ENCODE results near the gene ARIH2. TPM values are rescaled to one million over a fixed set of nuclear protein-coding genes. Genes with fewer than 3 reads are reported as not detected.

ARIH2 gene
- total RNA-seq, 1 experiment from 2014 or later, result 76.8 TPM

DNA sequence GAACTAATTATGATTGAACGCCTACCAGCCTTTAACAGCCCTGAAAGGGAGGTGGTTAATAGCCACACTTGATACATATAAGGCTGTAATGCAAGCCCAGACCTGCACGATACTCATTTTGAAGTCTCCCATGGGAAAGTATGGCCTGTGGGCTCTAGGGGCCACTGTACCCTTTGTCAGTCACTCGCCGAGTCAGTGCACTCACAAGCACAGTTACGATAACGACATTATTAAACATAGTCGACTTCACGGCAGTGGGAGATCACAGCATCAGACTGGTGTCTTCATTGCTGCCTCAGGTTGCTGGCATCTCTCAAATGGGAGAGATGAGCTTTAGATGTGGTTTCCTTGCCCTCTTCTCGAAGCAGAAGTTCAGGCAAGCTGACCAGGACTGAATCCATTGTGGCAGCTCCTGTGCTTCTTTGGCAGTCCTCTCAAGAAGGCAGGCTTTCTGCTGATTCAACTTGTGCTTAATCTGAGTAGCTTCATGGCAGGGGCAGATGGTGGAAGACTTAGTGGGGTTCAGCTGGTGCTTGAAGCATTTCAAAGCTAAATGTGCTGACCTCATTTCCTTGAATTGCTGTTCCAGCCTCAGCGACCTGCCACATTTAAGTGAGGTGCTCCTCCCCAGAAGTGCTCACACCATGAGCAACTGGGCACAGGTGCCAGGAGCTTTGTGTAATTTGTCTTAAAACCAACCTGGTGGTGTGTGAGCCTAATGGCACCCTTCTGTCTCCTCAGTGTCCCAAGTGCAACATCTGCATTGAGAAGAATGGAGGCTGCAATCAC is 55.6 kb downstream of the ARIH2 start:
- no peaks in the 10 kb centered on the region for H3K27me3 ChIP-seq (replicated peaks; ENCODE audit: insufficient read depth, low read depth, low read length, poor library complexity)
- no peak for TF ChIP-seq EZH2 (IDR thresholded peaks at IDR 0.05; ENCODE audit: borderline replicate concordance, low read depth, low read length, poor library complexity, severe bottlenecking)
- TF ChIP-seq, protein P1, sequence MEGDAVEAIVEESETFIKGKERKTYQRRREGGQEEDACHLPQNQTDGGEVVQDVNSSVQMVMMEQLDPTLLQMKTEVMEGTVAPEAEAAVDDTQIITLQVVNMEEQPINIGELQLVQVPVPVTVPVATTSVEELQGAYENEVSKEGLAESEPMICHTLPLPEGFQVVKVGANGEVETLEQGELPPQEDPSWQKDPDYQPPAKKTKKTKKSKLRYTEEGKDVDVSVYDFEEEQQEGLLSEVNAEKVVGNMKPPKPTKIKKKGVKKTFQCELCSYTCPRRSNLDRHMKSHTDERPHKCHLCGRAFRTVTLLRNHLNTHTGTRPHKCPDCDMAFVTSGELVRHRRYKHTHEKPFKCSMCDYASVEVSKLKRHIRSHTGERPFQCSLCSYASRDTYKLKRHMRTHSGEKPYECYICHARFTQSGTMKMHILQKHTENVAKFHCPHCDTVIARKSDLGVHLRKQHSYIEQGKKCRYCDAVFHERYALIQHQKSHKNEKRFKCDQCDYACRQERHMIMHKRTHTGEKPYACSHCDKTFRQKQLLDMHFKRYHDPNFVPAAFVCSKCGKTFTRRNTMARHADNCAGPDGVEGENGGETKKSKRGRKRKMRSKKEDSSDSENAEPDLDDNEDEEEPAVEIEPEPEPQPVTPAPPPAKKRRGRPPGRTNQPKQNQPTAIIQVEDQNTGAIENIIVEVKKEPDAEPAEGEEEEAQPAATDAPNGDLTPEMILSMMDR (conservative IDR thresholded peaks at IDR 0.05; ENCODE audit: low read depth, low read length), result no peak
- no peaks in the 10 kb centered on the region for H3K9me3 ChIP-seq (ENCODE audit: low read depth, low read length, poor library complexity, severe bottlenecking)
- no peak overlapping the region for H3K27ac ChIP-seq (ENCODE audit: low read depth, low read length, poor library complexity, severe bottlenecking)
- ChIA-PET POLR2A (ENCODE audit: low non-redundant PET) (no interaction called here), CTCF (no interaction called here)
- DNase-seq (ENCODE audit: low spot score), result no peak
- no TSS peak for BruUV-seq (replicated peaks)
- no peaks in the 10 kb centered on the region for H3K4me1 ChIP-seq (ENCODE audit: insufficient read depth, low read length, poor library complexity, severe bottlenecking)
- H3K4me3 ChIP-seq (ENCODE audit: low read depth, low read length, poor library complexity, severe bottlenecking), result no peak overlapping the region
- intact Hi-C loops (cut with micrococcal nuclease; ENCODE audit: unreplicated experiment), result no loop called here
- peaks cover 11% of the 10 kb centered on the region for H3K36me3 ChIP-seq (ENCODE audit: insufficient read depth, low read length, poor library complexity, severe bottlenecking)

DNA sequence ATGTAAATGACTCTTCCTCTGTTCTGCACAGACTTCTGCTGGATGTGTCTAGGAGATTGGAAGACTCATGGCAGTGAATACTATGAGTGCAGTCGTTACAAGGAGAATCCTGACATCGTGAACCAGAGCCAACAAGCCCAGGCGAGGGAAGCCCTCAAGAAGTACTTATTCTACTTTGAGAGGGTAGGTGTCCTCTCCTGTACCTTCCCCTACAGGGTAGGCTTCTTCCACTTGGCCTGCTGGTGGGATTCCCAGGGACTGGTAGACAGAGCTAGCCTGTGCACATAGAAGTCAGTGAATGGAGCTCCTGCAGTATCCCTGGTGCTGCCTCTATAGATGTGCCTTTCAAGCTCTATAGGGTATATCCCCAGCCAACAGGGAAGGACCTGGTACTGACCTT is 60.8 kb downstream of the ARIH2 start:
- ChIA-PET CTCF (no interaction called here), POLR2A (ENCODE audit: low non-redundant PET) (no interaction called here)
- no peaks in the 10 kb centered on the region for H3K27me3 ChIP-seq (replicated peaks; ENCODE audit: insufficient read depth, low read depth, low read length, poor library complexity)
- no peak overlapping the region for H3K27ac ChIP-seq (ENCODE audit: low read depth, low read length, poor library complexity, severe bottlenecking)
- no peaks in the 10 kb centered on the region for H3K9me3 ChIP-seq (ENCODE audit: low read depth, low read length, poor library complexity, severe bottlenecking)
- DNase-seq (ENCODE audit: low spot score), result no peak
- peaks cover 5% of the 10 kb centered on the region for H3K36me3 ChIP-seq (ENCODE audit: insufficient read depth, low read length, poor library complexity, severe bottlenecking)
- no peaks in the 10 kb centered on the region for H3K4me1 ChIP-seq (ENCODE audit: insufficient read depth, low read length, poor library complexity, severe bottlenecking)
- TF ChIP-seq, protein P1 (conservative IDR thresholded peaks at IDR 0.05; ENCODE audit: low read depth, low read length), result no peak
- TF ChIP-seq EZH2 (IDR thresholded peaks at IDR 0.05; ENCODE audit: borderline replicate concordance, low read depth, low read length, poor library complexity, severe bottlenecking), result no peak
- H3K4me3 ChIP-seq (ENCODE audit: low read depth, low read length, poor library complexity, severe bottlenecking), result no peak overlapping the region
- intact Hi-C loops (cut with micrococcal nuclease; ENCODE audit: unreplicated experiment), result no loop called here
- BruUV-seq (replicated peaks), result no TSS peak

DNA sequence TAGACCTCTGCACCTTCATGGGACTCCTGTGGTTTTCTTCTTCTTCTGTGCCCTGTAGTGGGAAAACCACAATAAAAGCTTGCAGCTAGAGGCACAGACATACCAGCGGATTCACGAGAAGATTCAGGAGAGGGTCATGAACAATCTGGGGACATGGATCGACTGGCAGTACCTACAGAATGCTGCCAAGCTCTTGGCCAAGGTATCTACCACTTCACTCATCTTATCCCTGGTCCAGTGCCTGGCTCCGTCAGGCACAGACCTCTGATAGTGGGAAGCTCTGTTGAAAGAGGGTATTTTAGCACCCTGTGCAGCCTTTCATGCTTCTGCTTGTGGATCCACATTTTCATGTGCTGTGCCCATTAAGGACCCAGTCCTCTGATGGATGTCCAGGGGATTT is 61.7 kb downstream of the ARIH2 start:
- no peak overlapping the region for H3K4me3 ChIP-seq (ENCODE audit: low read depth, low read length, poor library complexity, severe bottlenecking)
- BruUV-seq (replicated peaks), result no TSS peak
- H3K27ac ChIP-seq (ENCODE audit: low read depth, low read length, poor library complexity, severe bottlenecking), result no peak overlapping the region
- intact Hi-C loops (cut with micrococcal nuclease; ENCODE audit: unreplicated experiment), result no loop called here
- CTCF ChIA-PET, result no interaction called here
- TF ChIP-seq EZH2 (IDR thresholded peaks at IDR 0.05; ENCODE audit: borderline replicate concordance, low read depth, low read length, poor library complexity, severe bottlenecking), result no peak
- TF ChIP-seq, protein P1 (conservative IDR thresholded peaks at IDR 0.05; ENCODE audit: low read depth, low read length), result no peak
- H3K9me3 ChIP-seq (ENCODE audit: low read depth, low read length, poor library complexity, severe bottlenecking), result no peaks in the 10 kb centered on the region
- POLR2A ChIA-PET (ENCODE audit: low non-redundant PET), result no interaction called here
- peaks cover 5% of the 10 kb centered on the region for H3K36me3 ChIP-seq (ENCODE audit: insufficient read depth, low read length, poor library complexity, severe bottlenecking)
- no peaks in the 10 kb centered on the region for H3K4me1 ChIP-seq (ENCODE audit: insufficient read depth, low read length, poor library complexity, severe bottlenecking)
- H3K27me3 ChIP-seq (replicated peaks; ENCODE audit: insufficient read depth, low read depth, low read length, poor library complexity), result no peaks in the 10 kb centered on the region
- DNase-seq (ENCODE audit: low spot score), result no peak
